ENCODE data around the gene STK38.

DNA sequence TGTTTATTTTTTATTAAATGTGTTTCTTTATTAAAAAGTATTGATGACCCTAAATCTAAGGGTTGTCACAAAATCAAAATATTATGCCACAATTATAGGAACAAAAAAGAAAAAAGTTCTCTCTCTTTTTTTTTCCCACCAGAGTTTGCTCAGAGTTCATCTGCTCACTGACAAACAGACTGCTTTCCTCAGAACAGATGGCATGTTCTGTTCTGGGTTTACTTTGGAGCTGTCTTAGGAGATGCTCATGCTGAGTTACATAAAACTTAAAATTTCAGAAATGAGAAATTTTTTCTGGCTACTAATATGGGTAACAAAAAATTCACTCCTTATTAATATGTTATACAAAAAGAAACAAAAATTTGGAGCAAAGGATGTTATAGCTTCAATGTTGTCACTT, 30.3 kb downstream of the STK38 start:
- TF ChIP-seq, protein P1, sequence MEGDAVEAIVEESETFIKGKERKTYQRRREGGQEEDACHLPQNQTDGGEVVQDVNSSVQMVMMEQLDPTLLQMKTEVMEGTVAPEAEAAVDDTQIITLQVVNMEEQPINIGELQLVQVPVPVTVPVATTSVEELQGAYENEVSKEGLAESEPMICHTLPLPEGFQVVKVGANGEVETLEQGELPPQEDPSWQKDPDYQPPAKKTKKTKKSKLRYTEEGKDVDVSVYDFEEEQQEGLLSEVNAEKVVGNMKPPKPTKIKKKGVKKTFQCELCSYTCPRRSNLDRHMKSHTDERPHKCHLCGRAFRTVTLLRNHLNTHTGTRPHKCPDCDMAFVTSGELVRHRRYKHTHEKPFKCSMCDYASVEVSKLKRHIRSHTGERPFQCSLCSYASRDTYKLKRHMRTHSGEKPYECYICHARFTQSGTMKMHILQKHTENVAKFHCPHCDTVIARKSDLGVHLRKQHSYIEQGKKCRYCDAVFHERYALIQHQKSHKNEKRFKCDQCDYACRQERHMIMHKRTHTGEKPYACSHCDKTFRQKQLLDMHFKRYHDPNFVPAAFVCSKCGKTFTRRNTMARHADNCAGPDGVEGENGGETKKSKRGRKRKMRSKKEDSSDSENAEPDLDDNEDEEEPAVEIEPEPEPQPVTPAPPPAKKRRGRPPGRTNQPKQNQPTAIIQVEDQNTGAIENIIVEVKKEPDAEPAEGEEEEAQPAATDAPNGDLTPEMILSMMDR (IDR thresholded peaks at IDR 0.05 in 2 of 3, conservative IDR thresholded peaks at IDR 0.05 in 1 of 3; ENCODE audit: borderline replicate concordance in 1 of 3, insufficient read depth in 1 of 3, low read depth in 2 of 3, low read length in 2 of 3), result no peak
- TF ChIP-seq REST (IDR thresholded peaks at IDR 0.05; ENCODE audit: low read depth) (no peak), RAD21 (IDR thresholded peaks at IDR 0.05; ENCODE audit: low read depth) (no peak)

All from HCT116 (cell line).